Fibroblast of villous mesenchyme (primary cell): ENCODE results near the gene GNB1. TPM values are rescaled to one million over a fixed set of nuclear protein-coding genes. Genes with fewer than 3 reads are reported as not detected.
"Not testable (repeated sequence)": the region's sequence is repeated elsewhere in the genome, so short reads cannot be mapped to it uniquely, and the experiment has no call there.

ENCODE experiments used
- DNase-seq: peaks from one replicate; pipeline ENCODE4 v3.0.0-alpha.2; 2010; ENCODE audit warnings: low read depth
- H3K4me3 ChIP-seq: 2 replicates; pipeline ENCODE4 v1.5.1; 2011; ENCODE audit warnings: low read depth, mild to moderate bottlenecking, low read length
- total RNA-seq: library from RNA; depleted of rRNA; stranded (reverse); fragments of >200 nt; gene quantifications from 2 replicates; pipeline ENCODE4 v1.2.3, GENCODE V29; 2012
- TF ChIP-seq, protein P1 (sequence below): IDR thresholded peaks from 2 replicates; pipeline ENCODE4 v1.5.1; 2012; ENCODE audit warnings: low read depth, mild to moderate bottlenecking, low read length; ENCODE audit not compliant: insufficient read depth

The GNB1 gene
- total RNA-seq, 1 donor = 124 TPM

DNA sequence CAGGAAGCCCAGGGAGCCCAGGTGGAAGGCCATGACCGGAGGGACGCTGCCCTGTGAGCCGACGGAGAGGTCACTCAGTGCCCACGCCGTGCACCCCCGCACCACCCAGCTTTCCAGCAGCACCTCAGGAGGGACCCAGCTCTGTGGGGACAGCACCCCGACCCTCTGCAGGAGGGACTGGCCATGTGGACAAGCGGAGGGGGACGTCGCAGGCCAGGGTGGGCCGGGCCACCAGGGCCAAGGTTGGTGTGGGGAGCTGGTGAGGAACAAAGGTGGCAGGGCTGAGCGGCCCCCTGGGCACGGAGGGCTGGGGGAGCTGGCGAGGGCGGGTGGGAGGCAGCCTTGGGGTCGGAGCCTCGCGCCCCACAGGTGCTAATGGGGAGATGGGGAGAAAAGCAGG lies 135.5 kb downstream of the GNB1 start:
- no peak overlapping the region for H3K4me3 ChIP-seq
- TF ChIP-seq, protein P1, sequence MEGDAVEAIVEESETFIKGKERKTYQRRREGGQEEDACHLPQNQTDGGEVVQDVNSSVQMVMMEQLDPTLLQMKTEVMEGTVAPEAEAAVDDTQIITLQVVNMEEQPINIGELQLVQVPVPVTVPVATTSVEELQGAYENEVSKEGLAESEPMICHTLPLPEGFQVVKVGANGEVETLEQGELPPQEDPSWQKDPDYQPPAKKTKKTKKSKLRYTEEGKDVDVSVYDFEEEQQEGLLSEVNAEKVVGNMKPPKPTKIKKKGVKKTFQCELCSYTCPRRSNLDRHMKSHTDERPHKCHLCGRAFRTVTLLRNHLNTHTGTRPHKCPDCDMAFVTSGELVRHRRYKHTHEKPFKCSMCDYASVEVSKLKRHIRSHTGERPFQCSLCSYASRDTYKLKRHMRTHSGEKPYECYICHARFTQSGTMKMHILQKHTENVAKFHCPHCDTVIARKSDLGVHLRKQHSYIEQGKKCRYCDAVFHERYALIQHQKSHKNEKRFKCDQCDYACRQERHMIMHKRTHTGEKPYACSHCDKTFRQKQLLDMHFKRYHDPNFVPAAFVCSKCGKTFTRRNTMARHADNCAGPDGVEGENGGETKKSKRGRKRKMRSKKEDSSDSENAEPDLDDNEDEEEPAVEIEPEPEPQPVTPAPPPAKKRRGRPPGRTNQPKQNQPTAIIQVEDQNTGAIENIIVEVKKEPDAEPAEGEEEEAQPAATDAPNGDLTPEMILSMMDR = no peak
- DNase-seq = no peak

DNA sequence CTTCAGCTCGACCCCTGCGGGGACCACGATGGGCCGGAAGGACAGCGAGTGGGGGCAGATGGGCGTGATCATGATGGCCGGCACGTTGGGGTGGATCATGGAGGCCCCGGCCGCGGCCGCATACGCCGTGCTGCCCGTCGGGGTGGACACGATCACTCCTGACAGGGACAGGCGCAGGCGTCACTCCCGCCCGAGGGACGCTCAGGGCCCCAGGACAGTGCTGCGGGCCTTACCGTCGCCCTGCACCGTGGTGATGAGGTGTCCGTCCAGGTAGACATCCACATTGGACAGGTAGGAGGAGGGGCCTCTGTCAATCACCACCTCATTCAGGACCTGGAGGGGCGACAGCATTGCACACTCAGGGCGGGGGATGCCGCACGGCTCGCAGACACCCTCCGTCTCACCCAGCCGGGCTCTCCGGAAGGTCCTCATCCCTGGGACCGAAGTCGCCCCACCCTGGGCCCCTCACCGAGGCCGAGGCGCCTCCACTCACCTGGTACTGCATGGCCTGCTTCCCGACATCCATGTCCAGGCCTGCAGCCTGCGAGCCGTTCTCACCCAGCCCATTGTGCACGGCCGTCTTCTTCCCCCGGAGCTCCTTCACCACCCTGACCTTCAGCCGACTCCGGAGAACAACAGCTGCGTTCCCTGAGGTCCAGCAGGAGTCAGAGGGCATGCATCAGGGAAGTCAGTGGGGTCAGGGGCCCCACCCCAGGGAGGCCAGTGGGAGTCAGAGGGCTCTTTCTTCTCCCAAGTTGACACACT lies 136.7 kb downstream of the GNB1 start:
- no peak for DNase-seq
- H3K4me3 ChIP-seq = no peak overlapping the region
- TF ChIP-seq, protein P1 = no peak

DNA sequence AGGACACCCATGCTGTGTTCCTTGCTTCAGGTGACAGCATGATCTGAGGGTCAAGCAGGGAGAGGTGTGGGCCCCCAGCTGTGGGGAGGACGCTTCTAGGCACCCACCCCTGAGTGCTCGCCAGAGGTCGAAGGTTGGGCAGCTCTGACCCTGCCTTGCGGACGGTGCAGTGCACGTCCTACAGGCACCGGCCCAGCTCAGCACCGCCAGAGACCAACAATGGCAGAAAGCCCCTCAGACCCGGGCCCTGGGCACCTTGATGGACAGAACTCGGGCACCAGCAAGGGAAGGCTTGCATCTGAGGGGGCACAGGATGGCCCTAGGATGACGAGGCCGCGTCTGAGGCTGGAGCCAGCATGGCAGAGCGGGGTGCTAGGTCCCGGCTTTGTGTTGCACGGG lies 137.3 kb downstream of the GNB1 start:
- H3K4me3 ChIP-seq = no peak overlapping the region
- TF ChIP-seq, protein P1 = no peak
- DNase-seq = no peak

DNA sequence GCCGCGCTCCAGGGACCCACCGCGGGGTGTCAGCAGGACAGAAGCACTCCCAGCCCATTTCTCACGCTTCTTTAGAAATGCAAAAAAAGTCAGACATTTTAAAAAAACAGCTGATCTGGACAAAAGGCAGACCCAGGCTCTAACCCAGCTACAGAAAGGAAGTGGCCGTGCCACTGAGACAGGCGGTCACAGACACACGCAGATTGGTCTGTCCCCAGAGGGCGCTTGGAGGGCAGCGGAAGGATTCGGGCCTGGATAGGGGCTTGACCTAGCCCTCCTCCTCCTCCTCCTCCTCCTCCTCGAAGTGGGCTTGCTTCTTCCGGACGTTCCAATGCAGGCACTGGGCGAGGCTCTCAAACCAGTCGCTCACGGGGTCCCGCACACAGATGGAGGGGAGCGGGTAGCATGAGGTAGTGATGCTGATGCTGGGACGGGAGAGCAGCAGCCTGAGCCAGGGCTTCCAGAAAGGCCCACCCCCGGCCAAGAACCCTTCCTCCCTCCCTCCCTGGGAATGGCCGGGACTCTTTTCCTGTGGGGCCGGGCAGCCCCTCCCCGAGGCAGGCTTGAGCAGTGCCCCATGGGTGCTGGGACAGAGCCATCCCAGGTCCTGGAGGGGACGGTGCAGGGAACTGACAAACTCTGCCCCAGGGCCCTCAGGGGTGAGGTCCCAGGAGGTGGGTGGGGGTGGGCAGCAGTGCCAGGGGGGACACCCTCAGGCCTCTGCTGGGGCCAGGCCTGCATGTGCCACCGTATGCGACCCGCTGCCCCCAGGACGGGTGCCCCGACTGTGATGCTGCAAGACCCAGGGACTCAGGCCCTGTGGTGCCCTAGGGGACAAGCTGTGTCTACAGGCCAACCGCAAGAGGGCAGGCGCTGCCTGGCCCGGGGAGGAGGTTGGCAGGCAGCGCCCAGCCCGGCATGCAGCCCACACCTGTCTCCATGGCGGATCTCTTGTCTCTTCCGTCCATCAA lies 138.0 kb downstream of the GNB1 start:
- no peak overlapping the region for H3K4me3 ChIP-seq
- no peak for DNase-seq
- TF ChIP-seq, protein P1 = no peak

DNA sequence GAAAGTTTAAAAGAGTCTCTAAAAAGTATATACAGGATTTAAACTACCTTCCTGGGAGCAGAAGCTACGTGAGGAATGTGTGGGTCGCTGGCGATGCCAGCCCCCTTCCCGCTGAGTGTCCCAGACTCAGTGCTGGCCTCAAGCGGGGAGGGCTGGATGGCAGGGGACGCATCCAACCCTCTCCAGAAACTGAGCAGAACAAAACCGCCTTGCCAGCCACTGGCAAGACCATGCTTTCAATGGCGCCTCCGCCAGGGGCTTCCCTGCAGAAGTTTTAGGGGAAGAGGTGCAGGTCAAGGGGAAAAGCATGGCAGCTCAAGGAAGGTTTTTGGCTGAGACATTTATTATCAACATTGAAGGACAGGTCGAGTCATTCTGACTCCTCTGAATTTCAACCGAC lies 138.7 kb downstream of the GNB1 start:
- TF ChIP-seq, protein P1 = no peak
- no peak for DNase-seq
- H3K4me3 ChIP-seq = no peak overlapping the region

DNA sequence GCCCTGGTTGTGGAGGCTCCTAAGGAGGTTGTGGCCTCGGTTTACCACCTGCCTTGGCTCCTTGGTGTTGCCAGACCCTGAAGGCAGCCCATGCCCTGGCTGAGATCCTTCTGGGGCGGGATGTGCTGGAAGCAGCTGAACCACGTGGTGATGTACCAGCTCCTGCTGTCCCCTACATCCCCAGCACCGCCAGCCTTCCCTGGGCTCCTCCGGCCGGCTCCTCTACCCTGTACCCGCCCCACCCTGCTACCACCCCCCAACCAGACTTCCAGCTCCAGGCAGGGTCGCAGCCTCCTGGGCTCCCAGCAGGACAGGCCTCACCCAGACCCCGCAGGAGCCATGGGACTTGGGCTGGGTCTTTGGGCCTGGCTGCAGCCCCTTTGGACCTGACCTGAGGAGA lies 140.9 kb downstream of the GNB1 start:
- not testable (repeated sequence) for DNase-seq, H3K4me3 ChIP-seq

DNA sequence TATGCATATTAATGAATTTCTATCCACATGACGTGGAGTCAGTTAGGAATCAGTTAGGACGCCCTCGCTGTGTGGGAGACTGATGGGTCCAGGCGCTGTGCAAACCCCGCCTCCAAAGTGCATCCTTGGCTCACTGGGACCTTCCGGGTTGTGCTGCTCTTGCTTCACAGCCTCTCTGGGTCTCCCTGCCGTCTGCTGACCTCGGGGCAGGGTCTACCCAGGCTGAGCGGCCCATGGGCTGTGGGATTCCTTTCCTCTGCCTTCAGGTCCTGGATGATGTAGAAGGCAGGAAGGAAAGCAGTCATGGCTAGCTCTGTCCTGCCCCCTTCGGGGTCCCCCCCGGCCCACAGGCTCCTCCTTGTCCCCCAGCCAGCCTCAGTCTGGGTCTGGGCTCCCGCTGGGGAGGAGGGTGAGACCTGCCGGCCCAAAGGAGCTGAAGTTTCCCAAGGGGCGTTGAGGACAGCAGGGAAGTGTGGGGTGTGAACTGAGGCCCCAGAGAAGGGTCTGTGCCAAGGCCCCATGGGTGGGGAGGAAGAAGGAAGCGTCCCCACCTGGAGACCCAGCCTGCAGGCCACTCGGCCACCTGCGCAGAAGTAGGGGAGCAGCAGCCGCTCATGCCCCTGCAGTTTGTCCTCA lies 142.1 kb downstream of the GNB1 start:
- TF ChIP-seq, protein P1 = no peak
- no peak overlapping the region for H3K4me3 ChIP-seq
- no peak for DNase-seq

DNA sequence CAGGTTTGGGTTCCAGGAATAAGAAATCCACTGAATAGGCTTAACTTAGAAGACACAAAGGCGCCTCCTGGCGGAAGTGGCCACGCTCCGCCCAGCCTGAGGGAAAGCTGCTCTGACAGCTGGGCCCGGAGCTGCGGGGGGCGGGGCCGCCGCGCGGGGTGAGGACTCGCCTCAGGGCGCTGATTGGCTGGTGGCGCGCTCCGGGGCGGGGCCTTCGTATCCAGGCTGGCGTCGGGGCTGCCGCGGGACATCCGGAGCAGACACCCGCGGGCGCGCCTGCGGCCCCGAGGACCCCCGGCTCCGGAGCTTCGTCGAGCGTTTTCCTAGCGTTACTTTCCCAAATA lies 144.3 kb downstream of the GNB1 start:
- DNase-seq = not testable (repeated sequence)
- peak overlapping the region; percentile 25 for H3K4me3 ChIP-seq

DNA sequence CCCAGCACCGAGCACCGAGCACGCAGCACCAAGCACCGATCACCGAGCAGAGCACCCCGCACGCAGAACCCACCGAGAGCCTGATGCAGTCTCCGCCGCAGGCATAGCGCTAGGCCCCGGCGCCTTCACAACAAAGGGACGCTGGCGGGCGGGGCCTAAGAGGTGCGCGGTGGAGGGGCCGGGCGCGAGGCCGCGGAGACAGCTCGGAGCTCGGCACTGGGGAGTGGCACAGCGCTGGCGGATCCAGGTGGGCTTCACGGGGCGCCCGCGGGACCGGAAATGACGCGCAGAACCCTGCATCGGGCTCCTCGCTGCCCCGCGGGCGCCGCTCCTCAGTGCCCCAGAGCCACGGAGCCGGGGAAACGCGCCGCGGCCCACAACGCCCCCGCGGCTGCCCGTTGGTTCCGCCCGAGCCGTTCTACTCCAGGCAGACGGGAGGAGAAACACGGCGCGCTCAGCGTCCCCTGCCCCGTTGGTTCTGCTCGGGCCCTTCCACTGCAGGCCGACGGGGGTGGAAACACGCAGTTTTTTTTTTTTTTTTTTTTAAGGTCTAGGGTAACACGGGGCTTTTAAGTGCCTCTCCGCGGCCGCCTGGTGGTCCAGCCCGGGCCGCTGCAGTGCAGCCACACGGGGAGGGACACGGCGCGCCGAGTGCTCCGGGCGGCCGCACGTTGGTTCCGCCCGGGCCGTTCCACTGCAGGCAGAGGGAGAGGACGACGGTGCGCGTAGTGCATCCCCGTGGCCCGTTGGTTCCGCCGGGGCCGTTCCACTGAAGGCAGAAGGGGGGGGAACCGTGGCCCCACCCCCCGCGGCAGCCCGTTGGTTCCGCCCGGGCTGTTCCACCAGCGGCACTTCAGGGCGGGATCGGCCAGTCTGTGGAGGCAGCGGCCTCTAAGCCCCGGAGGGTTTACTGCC lies 145.0 kb downstream of the GNB1 start:
- peak overlapping the region; percentile 58 for H3K4me3 ChIP-seq
- DNase-seq = peak; percentile 85

DNA sequence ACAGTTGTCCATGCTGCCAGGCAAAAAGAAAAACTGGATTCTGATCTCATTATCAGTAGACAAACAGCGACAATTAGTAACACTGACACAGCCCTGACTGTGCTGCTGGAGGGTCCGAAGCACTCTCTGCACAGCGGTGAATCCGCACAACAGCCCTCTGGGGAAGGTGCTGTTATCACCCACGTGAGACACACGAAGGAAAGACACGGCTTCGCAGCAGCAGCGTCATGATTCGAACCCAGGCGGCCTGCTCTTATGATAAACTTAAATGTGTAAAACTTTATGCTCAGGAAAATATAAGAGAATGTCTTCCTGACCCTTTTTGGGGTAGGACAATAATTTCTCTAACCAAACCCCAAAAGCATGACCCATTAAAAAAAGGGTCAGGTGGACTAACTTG lies 148.4 kb downstream of the GNB1 start:
- H3K4me3 ChIP-seq, DNase-seq: not testable (repeated sequence)
